Activated T-helper 1 cell treated with Interleukin-2 at 50 U/mL for 16 hours (primary cell): ENCODE data around the gene PDCD1.
"Not testable (repeated sequence)": the region's sequence is repeated elsewhere in the genome, so short reads cannot be mapped to it uniquely, and the experiment has no call there.

Experiments used
- DNase-seq: peaks from one replicate; pipeline ENCODE4 v3.0.0-alpha.2; 2020; ENCODE audit warnings: low read depth

The PDCD1 gene

DNA sequence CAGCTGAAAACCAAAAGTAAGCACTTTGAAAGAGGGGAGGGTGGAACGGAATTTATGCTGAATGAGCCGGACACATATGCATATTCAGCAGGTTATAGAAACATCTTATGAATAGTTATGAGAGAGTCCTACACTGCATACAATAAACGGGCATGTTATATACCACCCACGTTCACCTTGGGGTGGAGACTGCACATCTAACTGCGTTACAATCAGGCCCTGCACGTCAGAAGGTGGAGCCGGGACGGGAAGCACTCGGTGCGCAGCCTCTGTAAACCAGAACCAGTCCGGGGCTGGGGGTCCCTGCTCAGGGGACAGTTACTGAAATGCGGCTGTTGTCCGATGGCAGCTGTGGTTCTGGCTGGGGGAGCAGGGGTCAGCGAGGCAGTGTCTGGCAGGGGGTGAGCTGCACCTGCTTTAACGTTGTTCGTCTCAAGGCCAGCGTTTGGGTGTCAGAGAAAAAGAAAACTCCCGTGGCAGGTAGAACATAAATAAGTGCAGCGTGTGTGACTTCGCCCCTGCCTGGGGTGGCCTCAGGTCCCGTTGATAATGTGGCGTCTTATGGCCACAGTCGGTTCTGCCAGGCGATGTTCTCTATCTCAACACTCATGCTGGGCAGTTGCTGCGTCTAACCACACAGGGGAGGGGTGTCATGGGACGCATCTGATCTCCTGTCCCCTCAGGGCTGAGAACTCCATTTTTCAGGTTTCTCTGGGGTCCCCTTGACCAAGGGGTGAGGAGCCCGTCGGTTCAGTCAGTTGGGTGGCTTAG, 24.8 kb downstream of the PDCD1 start:
- DNase-seq, result not testable (repeated sequence)

DNA sequence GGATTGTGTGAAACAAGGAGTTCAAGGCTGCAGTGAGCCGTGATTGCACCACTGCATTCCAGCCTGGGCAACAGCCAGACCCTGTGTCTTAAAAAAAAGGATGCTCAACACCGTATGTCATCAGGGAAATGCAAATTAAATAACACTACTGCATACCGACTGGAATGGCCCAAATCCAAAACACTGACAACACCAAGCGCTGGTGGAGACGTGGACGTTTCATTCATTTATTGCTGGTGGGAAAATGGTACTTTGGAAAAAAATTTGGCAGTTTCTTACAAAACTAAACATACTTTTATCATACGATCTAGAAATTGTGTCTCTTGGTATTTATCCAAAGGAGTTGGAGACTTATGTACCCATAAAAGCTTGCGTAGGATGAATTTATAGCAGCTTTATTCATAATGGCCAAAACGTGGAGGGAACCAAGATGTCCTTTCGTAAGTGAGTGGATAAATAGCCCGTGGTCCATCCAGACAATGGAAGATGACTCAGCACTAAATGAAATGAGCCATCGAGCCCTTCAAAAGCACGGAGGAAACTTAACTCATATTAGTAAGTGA, 25.5 kb downstream of the PDCD1 start:
- DNase-seq, result no peak

DNA sequence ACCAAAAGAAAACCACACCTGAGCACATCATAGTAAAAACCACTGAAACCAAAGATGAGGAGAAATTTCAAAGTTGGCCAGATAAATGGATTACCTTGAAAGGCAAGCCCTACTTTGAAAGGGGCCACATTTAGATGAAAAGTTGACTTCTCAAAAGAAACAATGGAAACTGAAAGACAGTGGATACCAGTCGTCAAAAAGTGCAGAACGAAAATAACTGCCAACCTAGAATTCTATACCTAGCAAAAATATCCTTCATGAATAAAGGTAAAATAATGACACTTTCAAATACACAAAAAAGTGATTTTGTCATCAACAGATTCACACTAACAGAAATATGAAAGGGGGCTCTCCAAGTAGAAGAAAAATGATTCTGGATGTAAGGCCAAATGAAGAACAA, 31.3 kb downstream of the PDCD1 start:
- no peak for DNase-seq

DNA sequence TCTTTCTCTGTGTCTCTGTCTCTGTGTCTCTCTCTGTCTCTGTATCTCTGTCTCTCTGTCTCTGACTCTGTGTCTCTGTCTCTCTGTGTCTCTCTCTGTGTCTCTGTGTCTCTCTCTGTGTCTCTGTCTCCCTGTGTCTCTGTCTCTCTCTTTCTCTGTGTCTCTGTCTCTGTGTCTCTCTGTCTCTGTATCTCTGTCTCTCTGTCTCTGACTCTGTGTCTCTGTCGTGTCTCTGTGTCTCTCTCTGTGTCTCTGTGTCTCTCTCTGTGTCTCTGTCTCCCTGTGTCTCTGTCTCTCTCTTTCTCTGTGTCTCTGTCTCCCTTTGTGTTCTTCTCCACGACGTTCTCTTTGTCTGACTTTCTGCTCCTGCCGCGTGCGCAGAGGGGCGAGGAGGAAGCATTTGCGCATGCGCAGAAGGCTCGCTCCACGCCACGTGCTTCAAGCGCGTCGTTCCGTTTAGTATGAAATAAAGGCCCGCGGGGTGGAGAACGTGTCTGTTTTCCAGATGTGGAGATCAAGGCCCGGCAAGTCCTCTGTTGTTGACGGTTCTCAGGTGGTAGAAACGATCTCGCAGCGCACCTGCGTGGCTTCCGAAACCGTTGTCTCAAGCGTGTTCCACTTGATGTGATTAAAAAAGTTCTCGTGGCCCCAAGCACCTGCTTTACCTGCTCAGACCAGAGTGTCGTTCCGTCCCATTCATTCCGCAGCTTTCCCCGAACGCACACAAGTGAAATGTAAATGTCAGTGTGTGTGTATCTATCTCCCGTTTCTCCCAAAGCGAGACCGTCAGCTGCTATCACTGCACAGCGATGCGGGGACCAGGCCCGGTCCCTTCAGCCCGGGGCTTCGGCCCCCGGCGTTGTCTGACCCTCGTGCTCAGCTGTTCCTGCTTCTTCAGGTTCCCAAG, 34.9 kb downstream of the PDCD1 start:
- DNase-seq, result not testable (repeated sequence)

DNA sequence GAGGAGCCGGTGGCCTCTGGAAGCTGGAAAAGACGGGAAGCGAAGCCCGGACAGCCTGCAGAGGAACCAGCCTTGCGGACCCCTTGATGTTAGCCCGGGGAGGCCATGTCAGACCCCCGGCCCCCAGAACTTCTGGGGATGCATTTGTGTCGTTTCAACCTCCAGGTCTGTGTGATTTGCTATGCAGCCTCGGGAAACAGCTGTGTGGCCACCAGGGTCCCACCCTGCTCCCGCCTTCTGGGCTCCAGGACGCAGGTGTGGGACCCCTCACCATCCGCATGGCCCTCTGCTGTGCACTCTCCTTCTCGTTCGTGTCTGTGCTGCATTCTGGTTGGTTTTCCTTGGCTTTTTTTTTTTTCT, 36.5 kb downstream of the PDCD1 start:
- DNase-seq, result no peak

DNA sequence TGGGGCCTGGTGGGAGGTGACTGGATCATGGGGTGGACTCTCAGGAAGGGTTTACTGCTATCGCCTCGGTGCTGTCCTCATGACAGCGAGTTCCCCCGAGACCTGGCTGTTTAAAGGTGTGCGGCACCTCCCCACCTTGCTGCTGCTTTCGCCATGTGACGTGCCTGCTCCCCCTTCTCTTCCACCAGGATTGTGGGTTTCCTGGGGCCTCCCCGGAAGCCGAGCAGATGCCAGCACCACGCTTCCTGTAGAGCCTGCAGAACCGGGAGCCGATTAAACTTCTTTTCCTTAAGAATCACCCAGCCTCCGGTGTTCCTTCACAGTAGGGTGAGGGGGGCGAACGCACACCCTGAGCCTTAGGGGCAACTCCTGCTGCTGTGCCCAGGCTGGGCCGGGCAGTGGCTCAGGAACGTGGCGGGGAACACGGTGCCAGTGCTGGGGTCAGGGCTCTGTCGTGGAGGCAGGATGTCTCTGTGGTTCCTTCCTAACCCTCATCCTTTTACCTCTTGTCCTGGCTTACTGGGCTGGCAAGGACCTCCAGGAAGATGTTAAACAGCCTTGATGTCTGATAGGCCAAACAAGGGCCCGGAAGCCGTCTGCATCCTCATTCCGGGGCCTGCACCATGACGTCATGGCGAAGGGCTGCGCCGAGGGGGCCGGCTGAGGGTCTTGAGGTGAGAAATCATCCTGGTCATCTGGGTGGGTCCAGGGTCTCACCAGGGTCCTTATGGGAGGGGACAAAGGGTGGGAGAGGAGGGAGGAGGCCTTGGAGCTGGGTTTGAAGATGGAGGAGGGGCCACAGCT, 37.0 kb downstream of the PDCD1 start:
- DNase-seq, result no peak

DNA sequence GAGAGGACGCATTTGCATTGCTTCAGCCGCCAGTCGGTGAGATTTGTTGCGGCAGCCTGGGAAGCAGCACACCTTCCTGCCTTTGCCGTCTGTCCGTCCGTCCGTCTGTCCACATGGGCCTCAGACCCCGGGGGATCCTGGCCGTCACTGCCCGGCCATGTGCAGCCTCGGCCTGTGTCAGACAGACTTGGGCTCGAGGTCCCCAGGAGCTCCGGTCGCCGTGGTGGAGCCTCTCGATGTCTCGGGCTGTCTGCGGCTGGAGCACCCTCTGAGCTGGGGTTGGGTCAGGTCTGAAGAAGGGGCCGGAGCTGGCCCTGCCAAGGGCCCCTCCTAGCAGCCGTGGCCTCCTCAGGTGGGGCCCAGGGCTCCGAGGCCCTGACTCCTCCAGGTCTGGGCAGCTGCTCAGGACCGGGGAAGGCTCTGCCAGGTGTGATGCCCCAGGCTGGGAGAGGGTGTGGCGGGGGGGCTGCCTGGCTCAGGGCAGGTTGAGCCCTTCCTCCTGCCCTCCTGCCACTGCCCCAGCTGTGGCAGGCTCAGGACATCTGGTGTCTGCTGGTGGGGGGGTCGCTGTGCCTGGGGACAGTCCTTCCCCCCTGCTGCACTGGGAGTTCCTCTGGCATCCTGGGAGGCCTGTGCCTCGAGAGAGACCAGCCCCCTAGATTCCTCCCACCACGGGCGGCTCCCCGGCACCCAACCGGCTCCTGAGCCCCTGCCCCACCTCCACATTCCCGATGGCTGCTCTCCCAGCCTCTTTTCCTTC, 37.9 kb downstream of the PDCD1 start:
- DNase-seq, result no peak

DNA sequence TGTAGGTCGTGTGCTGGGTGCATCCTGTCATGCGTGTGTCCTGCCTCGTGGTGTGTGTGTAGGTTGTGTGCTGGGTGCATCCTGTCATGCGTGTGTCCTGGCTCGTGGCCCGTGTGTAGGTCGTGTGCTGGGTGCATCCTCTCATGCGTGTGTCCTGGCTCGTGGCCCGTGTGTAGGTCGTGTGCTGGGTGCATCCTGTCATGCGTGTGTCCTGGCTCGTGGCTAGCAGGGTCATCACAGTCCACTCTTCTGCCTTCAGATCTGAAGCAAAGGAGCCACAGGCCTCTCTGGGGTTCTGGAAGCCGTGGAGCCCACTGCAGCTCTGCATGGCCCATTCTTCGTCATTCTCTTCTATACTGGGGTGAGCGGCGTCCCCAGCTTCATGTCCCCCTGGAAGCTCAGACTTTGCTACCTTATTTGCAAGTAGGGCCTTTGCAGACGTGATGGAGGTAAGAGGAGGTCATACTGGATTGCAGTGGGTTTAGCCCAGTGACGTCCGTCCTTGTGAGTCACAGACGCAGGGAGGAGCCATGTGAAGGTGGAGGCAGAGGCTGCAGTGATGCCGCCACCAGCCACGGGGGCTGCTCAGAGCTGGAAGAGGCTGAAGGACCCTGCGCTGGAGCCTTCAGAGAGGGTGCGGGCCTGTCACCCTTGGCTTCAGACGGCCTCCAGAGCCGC, 38.6 kb downstream of the PDCD1 start:
- DNase-seq, result not testable (repeated sequence)

DNA sequence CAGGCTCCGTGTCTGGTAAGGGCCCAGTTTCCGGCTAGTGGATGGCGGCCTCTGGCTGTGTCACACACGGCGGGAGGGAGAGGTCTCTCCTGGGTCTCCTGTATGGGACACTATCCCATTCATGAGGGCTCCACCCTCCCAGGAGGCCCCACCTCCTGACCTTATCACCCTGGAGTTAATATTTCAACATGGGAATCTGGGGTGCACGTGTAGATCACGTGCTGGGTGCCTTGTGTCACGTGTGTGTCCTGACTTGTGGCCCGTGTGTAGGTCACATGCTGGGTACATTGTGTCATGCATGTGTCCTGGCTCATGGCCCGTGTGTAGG, 39.8 kb downstream of the PDCD1 start:
- DNase-seq, result no peak

DNA sequence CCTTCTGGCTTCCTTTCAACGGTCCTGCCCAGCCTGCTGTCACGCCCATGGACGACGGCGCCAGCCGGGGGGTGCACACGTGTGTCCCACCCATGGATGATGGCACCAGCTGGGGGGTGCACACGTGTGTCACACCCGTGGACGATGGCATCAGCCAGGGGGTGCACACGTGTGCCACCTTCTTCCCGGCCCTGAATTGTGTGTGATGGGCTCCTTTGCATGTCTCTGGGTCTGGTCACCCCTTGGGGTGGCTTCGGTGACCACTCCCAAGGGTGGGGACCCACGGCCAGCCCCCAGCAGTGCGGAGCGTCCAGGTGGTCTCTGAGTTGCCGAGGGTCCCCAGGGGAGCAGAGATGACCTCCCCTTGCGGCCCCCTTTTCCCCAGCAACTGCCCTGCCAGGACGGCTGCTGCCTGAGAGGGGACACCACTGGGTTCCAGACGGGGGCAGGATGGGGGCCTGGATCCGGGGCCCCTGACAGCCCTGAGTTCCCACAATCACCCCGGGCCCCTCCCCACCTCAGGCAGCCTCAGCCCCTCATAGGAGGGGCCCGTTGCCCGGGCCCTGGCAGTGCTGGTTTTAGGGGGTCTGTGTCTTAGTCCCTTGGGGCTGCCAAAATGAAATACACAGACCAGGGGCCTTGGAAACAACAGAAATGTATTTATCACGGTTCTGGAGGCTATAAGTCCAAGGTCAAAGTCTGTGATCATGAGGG, 40.3 kb downstream of the PDCD1 start:
- no peak for DNase-seq

DNA sequence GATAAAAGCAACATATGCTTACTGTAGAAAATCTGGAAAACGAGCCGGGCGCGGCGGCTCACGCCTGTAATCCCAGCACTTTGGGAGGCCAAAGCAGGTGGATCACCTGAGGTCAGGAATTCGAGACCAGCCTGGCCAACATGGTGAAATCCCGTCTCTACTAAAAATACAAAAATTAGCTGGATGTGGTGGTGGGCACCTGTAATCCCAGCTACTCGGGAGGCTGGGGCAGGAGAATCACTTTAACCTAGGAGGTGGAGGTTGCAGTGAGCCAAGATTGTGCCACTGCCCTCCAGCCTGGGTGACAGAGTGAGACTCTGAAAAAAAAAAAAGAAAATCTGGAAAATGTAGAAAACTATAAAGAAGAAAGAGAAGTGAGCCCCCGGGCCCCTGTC, 40.9 kb downstream of the PDCD1 start:
- DNase-seq, result not testable (repeated sequence)

DNA sequence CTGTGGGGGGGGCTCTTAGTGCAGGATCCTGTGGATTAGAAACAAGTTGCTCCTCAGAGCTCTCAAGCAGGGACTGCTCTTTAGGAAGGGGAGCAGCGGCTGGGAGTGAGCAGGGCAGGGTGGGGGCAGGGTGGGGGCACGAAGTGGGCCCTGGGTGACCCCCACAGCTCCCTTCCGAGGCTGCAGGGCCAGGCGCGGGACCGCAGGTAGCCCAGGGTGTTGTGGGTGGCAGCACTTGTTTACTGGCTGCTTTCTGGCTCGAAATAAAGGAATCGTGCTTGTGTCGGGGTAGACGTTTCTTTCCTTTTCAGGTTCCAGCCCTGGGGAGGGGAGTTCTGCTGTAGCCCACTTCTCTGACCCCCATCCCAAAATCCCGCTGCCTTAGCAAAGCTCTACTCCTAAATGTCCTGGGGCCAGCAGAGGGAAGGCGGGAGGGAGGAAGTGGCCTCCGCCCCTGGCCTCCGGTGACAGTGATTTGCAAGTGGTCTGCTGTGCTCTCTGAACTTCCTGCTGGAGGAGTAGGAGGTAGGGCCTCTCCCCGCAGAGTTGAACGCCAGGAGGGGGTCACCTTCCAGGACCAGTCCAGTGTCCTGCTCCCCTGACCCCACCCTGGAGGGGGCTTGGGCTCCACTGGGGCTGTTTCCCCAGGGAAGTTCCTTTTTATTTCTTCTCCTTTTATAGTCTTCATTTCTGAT, 41.4 kb downstream of the PDCD1 start:
- no peak for DNase-seq

DNA sequence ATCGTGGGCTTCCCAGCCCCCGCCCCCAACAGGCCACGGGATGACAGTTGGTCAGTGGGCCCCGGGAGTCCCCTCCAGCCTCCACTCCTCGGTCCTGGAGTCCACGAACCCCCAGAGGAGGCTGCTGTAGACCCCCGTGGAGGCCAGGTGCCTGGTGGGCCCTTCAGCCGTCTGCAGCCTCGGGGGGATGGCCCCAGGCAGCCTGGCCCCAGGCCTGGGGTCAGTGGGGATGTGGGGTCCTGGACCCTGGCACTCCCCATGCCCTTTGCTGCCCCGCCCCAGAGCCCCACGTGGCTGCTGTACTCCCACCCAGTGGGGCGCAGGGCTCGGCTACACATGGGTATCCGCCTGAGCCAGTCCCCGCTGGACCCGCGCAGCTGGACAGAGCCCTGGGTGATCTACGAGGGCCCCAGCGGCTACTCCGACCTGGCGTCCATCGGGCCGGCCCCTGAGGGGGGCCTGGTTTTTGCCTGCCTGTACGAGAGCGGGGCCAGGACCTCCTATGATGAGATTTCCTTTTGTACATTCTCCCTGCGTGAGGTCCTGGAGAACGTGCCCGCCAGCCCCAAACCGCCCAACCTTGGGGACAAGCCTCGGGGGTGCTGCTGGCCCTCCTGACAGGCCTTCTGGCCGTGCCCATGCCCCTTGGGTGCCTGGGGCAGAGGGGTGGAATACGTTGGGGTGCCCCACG, 42.1 kb downstream of the PDCD1 start:
- DNase-seq, result no peak

DNA sequence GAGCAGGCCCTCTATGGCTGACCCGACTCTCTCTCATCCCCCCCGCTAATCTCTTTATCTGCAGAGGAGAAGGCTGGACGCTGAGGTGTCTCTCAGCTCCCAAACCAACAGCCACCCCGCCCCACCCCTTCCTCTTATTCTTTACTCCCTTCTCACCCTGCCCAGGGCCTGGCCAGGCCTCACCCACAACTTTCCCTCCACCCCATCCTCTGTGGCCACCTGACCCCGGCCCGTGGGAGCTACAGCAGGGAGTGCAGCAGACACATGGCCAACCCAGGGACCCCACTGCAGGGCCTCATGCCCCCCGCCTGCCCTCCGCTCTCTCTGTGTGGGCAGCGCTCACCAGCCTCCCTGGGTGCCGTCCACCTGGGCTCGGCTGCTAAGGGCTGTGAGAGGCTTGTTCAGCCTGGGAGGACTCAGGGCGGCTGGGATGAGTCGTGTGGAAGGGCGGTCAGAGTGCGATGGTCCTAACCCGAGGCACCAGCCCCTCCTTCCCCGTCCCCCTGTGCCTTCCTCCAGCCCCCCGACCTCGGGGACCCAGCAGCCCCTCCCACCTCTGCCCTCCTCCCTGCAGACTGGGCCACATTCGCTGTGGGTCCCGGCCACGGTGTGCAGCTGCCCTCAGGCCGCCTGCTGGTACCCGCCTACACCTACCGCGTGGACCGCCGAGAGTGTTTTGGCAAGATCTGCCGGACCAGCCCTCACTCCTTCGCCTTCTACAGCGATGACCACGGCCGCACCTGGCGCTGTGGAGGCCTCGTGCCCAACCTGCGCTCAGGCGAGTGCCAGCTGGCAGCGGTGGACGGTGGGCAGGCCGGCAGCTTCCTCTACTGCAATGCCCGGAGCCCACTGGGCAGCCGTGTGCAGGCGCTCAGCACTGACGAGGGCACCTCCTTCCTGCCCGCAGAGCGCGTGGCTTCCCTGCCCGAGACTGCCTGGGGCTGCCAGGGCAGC, 42.9 kb downstream of the PDCD1 start:
- no peak for DNase-seq

DNA sequence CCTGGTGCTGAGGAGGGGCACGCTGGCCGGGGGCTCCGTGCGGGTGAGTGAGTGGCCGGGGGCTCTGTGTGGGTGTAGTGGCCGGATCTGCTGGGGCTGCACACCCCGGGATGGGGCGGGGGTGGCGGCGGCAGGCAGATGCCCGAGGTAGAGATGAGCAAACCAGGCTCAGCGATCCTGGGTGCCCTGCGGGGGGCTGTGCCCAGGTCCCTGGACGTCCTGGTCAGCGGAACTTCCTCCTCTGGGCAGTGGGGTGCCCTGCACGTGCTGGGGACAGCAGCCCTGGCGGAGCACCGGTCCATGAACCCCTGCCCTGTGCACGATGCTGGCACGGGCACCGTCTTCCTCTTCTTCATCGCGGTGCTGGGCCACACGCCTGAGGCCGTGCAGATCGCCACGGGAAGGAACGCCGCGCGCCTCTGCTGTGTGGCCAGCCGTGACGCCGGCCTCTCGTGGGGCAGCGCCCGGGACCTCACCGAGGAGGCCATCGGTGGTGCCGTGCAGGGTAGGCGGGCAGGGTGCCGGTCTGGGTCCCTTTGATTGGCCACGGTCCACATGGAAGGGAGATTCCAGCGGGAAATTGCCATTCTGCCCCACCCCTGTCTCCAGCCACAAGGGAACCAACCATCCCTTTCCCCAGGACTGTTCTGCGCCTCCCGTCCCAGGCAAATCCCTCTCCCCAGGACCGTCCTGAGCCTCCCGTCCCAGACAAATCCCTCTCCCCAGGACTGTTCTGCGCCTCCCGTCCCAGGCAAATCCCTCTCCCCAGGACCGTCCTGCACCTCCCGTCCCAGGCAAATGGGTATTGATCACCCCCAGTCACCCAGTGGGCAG, 43.8 kb downstream of the PDCD1 start:
- no peak for DNase-seq

DNA sequence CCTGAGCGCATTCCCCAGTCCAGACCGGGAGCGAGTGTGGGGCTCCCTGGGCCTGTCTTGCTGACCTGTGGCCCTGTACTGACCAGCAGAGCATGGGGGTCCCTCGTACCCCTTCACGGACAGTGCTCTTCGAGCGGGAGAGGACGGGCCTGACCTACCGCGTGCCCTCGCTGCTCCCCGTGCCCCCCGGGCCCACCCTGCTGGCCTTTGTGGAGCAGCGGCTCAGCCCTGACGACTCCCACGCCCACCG, 44.4 kb downstream of the PDCD1 start:
- DNase-seq, result no peak

DNA sequence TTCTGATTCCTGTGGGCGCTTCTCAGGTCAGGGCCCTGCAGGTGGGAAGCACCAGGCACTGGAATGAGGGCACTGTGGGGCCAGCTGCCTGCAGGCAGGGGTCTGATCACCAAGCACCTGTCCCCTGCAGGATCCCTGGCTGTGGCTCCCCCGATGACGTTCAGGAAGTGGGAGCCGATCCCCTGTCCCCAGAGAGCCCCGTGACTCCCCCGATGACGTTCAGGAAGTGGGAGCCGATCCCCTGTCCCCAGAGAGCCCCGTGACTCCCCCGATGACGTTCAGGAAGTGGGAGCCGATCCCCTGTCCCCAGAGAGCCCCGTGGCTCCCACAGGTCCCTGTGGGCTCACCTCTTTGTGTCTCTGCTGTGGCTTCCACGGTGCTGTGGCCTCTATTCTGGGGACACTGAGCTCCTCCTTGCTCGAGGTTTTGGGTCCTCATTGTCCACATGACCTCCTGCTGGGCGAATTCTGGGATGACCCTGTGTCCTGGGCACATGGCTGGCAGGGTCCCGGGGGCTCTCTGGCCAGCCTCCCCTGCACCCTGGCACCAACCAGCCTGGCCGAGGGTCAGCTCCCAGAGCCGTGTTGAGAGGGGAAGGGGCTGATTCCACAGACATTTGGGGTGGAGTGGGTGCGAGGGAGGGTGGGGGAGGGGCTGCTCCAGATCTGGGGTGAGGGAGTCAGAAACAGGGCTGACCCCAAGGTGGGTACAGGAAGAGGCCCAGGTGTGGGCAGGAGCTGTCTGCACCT, 44.9 kb downstream of the PDCD1 start:
- no peak for DNase-seq
